CD4-positive, alpha-beta T cell treated with Interleukin-10 for 1 hour (primary cell): ENCODE results near the gene COL7A1.

ENCODE experiments used
- DNase-seq: peaks from one replicate; pipeline ENCODE4 v3.0.0-alpha.2; 2020

COL7A1 gene

DNA sequence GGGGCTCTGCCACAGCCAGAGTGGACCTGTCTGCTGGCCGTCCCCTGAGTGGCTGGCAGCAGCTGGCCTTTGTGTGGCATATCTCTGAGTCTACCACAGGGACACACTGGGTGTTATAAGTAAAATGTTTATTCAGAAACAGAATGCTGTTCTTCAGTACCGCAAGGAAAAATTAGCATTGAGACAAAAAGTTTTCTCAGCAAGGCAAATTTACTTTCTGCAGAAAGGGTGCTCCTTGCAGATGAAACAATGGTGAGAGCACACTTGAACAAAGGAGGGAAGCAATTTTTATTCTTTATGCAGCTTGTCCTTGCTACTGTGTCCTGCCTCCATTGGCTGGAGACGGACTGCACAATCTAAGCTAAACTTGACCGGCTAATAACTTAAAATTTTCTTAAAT is 22.4 kb upstream of the COL7A1 start:
- DNase-seq = no peak

DNA sequence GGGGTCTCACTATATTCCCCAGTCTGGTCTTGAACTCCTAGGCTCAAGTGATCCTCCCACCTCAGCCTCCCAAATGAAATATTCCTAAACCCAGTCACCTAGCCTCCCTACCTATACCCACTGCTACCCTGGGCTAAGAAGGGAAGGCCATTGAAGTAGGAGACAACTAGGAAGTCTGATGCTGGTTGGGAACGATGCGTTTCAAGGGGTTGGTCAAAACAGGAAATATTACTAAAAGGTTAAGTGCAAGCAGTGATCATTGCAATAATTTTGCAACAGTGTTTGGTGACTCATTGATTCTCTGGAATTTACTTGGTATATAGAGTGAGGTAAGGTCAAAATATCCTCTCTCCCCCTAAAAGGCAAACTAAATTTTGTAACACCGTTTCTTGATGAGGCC is 18.9 kb upstream of the COL7A1 start:
- DNase-seq = no peak

DNA sequence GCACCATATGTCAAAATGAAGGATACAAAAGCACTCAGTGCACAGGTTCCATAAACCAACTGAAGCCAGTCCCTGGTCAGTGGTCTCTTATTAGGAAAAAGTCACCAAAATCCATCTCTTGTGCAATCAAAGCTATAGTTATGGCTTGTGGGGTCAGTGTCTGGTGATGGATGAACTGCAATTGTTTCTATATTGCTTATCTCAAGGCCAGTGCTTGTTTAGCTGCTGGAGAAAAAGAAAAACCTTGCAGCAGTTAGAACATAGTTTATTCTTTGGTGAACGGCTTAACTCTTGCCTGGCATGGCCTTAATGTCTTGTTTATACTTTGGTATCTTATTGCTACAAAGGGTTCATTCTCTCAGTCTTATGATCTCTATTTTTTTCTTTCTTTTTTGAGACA is 17.2 kb upstream of the COL7A1 start:
- no peak for DNase-seq

DNA sequence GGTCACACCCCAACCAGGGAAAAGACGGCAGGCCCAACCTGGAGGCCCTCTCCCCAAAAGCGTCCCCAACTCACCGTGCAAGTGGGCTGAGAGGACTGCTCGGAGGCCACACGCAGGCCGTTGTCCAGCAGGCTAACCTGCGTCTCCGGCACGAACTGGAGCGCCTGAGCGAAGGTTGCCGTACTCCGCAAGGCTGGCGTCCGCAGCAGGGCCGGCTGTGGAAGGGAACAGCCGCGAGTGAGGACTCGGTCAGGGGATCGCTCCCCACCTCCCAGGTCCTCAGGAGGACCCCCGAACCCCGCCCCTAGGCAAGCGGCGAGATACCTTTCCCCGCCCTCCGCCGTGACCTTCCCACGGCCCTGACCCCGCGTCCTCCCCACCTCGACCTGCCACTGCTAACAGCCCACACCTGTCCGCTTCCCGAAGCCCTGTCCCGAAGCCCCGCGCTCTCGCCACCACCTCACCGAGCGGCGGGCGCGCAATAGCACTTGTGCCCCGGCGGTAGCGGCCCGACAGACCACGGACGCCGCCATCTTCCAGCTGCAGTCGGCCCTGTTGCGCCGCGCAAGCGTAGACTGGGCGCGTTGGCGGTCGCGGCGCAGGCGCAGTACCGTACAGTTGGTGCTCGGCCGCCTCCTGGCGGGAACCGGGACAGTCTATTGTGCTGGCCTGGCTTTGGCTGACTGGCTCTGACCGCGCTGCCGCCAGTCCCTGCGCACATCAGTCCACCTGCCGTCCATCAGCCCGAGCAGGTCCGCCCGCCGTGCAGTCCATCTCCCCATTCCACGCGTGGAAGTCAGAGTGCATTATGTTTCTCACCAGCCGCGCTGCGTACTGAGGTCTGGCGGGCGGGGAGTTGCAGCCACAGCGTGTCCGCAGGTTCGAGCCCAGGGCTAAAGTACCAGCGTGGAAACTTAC is 14.2 kb upstream of the COL7A1 start, which contains the start of gene UQCRC1:
TSS of gene UQCRC1 (minus strand) at position 559 of the 918 bp plus-strand sequence. CDS start at position 533, 26 bp downstream.
- peak; percentile 94 for DNase-seq

DNA sequence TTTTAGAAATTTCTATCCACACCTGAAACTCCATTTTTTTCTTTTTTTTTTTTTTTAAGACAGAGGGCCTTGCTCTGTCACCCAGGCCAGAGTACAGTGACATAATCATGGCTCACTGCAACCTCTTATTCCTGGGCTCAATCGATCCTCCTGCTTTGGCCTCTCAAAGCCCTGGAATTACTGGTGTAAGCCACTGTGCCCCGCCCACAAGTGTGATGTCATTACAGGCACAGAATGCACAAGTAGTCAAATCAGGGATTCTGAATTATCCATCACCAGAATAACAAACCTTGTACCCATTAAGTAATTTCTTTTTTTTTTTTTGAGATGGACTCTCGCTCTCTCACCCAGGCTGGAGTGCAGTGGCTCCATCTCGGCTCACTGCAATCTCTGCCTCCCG is 12.4 kb upstream of the COL7A1 start:
- no peak for DNase-seq

DNA sequence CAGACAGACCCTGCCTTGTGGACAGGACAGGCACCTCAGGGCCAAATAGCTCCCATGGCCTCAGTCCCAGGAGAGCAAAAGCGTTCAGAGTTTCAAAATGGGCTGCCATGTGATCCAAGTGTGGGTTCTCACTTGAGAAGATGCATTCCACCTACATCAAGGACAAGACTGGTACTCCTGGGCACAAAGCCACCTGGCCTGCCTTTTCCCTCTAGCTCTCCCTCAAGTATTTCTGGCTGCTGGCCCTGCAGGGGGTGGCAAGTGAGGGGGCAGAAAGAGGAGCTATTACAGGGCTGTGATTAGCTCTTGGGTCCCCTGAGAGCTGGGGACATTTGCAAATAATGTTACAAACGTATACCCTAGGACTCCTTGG is 6.5 kb upstream of the COL7A1 start:
- no peak for DNase-seq

DNA sequence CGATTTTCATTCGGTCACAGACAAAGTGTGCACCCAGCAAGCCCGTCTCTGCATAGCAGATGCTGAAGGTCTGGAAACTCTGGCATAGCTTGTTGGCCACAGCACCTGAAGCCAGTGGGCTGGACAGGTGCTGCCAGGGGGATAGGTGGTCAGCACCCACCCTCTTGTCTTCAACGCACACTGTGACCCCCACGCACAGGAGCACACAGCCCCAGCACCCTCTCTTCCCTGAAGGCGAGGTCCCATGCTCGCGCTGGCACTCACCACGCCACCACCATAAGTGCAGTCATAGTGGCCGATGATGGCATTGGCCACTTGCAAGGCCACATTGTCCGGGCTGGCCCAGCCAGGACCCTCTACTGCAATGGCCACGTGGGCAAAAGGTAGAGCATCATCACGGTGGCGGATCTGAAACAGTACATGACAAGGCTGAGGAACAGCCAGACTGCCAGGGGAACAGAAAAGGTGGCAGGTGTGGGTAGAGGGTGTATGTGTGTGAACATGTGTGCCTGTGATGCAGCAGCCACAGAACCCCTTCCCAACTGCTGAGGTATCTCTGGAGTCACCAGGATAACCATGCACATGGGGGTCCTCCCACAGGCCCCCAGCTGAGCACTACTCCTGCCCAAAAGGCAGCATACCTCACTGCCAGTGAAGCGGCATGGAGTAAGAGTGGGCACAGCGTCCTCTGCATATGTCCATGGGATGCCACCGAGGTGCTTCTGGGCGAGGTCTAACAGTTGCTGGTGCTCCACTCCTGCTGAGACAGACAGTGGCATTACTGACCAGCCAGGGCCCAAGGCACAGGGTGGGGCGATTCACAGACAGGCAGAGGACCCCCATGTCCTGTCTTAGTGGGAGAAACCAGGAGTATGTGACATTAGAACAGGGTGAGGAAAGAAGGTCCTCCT is 5.8 kb upstream of the COL7A1 start:
- no peak for DNase-seq

DNA sequence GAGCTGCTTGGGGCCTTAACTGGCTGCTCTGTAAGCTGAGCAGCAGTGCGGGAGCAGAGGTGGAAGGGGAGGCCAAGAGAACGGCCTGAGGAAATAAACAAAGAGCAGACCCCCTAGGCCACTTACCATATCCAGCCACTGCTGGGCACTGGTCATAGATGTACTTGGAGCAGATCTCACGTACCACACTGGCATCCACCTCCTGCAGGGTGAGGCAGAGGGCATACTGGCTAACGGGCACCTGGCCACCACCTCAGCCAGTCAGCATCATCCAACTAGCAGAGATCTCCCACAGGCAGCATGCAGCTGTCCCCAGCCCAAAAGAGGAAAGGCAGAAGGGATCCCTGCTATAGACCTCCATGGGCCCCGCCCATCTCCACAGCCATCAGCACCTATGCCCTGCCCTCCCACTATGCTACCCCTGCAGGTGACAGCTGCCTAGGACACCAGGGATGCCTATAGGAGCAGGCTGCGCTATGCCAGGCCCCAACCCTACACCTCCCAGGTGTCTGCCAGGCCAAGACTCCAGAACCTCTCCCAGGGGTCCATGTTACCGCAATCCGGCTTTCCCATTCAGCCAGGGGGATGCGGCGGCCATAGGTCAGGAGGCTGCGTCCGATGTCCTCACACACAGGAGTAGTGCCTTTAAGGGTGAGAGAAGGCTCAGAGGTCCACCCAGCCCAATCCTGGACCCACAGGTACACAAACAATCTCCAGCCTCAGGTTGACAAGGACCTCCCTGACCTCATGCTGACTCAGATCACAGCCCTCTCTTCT is 4.6 kb upstream of the COL7A1 start:
- DNase-seq = no peak

DNA sequence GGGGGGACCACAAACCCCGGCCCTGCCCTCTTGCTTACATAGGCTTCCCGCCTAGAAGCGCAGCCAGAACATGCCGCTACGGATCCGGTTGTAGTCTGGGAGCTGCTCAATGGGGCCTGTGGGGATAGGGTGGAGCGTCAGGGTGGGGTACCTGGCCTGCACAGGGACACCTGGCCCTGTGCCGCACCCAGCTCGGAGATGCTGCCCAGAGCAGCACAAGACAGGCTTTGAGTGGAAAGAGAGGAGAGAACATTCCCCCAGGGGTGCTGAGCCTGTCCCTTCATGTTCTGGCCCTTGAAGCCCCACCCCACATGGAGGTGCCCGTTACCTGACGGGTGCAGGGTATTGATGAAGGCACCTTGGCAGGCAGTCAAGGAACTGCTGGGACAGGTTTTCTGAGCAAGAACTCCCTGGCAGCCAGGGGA is 4.0 kb upstream of the COL7A1 start:
- DNase-seq = no peak

DNA sequence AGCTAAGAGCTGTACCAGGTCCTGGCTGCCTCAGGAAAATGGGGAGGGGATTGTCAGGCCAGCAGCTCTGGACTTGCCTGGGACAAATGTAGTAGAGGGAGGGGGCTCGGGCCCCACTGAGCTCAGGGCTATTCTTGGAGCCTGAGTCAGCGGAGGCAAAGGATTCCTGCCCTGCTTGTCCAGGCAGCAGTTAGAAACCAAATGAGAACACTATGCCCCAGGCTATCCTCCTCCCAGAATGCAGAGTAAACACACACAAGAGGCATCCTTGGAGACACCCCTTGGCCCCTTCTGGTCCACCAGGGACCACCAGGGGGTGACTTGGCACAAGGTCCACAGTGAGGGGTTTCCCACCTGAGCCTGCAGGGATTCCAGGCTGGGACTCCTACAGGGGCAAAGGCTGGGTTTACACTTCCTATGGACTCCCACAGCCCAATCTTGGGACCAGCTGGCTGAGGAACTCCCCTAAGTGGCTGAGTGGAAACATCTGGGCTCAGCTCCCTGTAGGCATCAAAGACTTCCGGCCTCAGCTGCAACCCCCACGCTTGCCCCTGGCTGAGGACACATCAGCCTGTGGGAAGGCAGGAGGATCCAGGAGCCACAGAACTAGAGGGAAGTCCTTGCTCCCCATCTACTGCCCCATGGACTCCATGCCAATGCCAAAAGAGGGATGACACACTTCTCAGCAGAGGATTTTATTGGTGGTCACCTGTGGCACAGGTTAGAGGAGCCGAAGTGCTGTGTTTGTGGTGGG is 3.4 kb upstream of the COL7A1 start:
- DNase-seq = no peak

DNA sequence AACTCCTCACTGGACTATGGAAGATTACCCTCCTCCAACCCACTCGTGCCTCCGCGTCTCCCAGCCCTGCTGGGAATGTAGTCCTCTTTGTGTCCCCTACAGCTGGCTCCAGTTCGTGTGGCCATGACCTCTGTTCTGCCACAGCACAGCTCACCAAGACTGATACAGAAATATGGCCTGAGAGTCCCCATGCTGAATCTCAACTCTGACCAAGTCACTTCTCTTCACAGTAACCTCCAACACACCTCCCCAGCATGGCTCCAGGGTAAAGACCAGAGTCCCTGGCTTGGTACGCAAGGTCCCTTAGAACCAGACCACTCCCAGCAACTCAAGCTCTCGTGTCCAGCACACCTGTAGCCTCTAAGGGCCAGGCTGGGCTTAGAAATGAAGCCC is 2.3 kb upstream of the COL7A1 start:
- no peak for DNase-seq

DNA sequence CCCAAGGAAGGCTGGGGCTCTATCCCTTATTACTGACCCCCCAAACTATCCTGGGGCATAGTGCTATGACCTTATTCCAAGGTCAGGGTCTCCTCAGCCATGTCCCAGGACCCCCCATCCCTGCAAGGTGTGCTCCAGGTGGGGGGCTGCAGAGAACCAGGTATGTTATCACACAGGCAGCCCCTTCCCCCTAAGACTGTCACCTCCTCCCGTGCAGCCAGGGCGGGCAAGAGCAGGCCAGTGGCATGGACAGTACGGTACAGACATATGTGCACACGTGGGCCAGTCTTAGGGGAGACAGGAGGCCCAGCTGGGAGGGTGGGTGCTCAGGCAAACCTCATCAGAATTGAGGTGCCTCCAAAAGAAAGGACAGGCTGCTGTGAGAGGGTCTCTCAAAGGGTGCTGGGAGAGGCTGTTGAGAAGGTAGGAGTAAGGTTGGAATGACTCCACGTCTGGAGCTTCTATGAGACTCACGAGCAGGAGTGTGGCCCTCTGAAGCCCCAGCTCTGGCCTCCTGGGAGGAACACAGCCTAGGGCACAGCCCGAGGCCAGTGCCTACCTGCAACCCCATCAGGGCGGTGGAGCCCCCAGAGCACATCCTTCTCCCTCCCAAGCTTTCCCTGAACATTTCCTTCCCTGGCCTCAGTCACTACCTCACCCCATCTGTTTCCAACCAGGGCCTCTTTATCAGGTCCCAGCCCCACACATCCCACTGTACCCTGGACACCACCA is 1.7 kb upstream of the COL7A1 start:
- DNase-seq = no peak

DNA sequence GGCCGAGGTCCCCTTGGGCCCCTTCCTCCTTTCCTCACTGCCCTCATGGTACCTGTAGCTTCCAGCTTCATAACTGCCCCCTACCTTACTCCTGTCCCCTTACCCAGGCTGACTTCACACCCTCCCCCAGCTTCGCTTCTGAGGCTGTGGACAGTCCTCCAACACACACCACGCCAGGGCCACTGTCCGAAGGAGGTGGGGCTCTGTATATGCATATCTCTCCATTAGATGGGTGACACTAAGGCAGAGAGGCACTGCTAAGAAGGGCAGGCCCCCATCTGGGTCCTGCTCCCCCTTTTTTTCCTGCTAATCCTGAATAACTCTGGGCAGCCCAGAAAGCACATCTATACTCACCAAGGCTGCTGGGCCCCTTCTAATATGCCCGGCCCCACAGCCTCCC is 1.0 kb upstream of the COL7A1 start:
- no peak for DNase-seq

DNA sequence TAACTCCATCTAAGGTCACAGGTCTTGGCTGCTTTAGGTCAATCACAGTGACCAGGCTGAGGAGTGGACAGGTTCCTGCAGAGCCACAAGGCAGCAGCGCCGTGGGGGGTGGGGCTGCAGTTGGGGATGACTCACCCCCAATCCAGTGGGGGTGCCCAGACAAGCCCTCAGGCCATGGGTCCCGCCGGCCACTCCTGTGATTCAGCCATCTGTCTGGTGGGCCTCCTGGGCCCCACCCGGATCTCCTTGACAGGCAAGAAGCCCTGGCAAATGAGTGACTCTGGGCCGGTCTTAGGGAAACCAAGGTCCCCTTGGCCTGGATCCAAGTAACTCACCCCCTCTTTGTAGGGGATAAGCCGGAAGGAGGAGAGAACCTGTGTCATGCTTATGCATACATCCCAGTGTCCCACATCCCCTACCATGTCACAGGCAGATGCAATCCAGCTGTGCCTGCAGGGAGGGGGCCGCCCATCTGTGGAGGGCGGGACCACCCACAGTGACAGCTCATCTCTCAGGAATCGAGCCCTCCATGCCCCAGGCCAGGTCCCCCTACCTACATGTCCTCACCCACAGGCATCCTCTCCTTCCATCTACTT is 495 bp upstream of the COL7A1 start:
- no peak for DNase-seq

DNA sequence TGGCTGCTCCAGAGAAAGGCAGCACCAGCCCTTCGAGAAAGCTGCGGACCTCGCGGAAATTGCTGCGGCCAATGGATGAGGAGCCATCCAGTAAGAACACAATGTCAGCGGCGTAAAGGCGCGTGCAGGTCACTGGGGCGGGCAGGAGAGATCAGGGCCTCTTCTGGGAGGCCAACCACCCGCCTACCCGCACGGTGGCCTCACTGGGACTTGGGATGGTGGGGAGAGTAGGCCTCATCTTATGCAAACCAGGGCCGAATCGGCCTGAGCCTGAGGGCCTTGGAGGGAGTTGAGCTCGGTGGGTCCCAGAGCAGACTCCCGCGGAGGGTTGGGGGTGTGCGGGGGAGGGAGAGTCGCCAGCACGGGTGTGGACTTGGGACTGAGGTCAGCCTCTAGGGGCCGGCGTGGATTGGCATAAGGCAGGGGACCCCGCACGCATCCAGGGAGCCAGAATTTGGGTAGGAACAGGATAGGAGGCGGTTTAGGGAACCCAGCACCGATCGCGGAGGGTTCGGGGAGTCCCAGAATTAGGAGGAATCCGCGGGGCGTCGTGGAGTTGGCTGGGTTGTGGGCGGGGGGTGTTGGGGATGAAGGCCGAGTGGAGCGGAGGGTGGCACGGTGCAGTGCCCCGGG is 596 bp downstream of the COL7A1 start:
- DNase-seq = no peak

DNA sequence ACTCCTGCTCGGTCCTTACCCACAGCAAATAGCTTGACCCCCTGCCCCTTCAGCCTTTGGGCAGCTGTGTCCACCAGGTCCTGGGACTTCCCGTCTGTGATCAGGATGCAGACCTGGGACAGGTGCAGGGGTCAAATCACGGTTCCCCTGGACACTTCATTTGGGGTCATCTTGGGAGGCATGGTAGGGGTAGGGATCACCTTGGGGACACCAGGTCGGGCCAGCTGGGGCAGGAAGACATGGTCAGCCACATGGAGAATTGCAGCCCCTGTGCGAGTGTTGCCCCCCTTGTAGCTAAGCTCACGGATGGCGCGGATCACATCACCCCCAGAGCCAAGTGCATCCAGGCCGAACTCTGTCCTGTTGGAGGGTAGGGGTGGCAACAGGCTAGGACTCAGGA is 1.8 kb downstream of the COL7A1 start:
- DNase-seq = no peak

DNA sequence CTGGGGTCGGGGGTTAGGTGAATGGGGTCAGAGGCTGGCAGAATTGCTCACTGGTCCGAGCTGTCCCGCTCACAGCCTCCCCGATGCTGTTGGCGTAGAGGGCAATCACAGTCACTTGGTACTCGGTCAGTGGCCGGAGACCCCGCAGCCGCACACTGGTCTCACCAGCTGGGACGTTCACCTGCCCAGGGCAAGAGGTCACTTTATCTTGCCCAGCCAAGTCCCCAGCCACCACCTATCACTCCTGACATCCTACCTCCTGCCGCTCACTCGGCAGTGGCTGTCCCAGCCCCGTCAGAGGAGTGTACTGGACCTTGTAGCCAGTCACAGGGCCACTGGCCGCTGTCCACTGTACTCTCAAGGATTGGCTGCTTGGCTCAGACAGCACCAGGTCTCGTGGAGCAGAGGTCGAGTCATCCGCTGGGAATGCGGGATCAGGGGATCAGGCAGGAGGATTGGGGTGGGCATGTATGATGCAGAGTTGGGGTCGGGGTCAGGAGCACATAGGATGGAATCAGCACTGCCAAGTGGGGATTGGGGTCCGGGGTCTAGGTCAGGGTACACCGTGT is 2.5 kb downstream of the COL7A1 start:
- no peak for DNase-seq

DNA sequence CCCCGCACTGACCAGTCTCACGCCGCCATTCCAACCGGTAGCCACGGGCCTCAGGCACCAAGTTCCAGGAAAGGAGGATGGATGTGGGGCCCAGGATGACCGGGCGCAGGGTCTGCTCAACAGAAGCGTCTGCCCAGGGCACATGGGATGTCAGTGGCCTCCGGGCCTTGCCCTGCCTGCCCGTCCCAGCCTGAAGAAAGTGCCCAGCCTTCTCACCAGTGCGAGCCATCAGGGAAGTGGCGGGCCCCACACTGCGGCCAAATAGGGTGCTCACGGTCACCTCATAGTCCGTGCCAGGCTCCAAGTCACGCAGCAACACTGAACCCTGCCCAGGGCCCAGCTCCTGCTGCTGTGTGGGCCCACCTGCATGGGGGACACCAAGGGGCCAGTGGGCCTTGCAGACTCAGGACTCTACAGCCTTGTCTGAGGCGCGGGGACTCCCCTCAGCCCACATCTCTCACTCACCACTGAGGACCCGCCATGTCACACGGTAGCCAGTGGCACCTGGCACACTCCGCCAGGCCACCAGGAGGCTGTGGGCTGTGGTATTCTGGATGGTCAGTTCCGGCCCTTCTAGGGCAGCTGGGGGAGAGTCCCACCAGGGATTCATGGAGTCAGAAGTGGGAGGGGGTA is 3.1 kb downstream of the COL7A1 start:
- DNase-seq = no peak

DNA sequence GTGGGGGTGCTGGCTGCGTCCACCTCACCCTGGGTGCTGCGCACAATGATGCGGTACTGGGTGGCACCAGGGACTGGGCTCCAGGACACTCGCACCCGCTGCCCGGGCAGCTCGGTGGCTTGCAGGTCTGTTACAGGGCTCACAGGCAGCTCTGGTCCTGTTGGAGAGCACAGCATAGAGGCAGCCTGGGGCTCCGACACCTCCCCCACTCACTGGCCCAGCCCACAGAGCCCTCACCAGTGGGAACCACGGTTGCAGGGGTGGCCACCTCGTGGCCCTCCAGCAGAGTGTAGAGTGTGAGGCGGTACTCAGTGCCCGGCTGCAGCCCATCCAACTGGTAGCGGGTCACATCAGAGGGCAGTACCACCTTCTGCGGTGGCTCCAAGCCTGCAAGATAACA is 3.7 kb downstream of the COL7A1 start:
- no peak for DNase-seq

DNA sequence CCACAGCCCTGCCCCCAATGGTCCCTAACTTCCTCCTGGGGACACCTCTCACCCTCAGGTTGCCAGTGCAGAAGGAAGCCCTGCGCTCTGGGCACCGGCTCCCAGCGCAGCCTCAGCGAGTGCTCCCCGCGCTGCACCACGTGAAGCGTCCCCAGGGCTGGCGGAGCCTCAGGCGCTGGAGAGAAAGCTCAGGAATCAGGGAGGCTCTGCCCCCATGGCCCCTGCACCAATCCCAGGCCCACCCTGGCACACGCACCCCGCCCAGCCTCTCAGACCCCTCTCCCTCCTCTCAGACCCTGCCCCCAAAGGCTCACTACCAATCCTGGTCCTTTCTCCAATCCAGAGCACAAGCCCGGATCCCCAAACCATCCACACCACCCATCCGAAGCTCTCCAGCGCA is 6.9 kb downstream of the COL7A1 start:
- no peak for DNase-seq
